Left cardiac atrium (tissue), 4 donors: ENCODE data around the gene PHACTR4. TPM values are rescaled to one million over a fixed set of nuclear protein-coding genes. Genes with fewer than 3 reads are reported as not detected.
A peak's percentile ranks its signal among the peaks of the same experiment; 100 is the strongest.
"Not testable (repeated sequence)": the region's sequence is repeated elsewhere in the genome, so short reads cannot be mapped to it uniquely, and the experiment has no call there.

Experiments
- ATAC-seq, 2 donors: fragments of 200-7000 bp; cut with Tn5 transposase; one replicate each; pipeline ENCODE4 v1.9.1; 2020; ENCODE audit warnings: mild to moderate bottlenecking in 2 of 2, moderate library complexity in 2 of 2
- DNase-seq: peaks from one replicate; pipeline ENCODE4 v3.0.0-alpha.2; 2020
- intact Hi-C, 2 donors: fragments of 100-400 bp; cut with DNase I; formaldehyde crosslinking; loops; one replicate each; pipeline versions ENCODE4 v1.14.1 to v1.15.1; 2022 to 2023
- total RNA-seq, 2 donors: library from RNA; stranded (reverse); fragmentation: NEBNext Ultra II Directional; extraction: Animal tissue kit (Norgen Biotek cat#: 25700); gene quantifications; one replicate each; pipeline ENCODE4 v1.2.1, GENCODE V29; 2021
- donor health status: DM: no; HTN: yes; CAD: no.
- donor health status: DM: no; HTN: yes; CAD: no; lungs with severe emphysema.
- donor health status: DM: yes; HTN: yes; CAD: no.
- donor health status: Dilated cardiomyopathy.

PHACTR4 gene
- total RNA-seq, 2 donors from 2014 or later: 20.8 to 26.2 TPM

- ATAC-seq: no peak
- no peak for DNase-seq
- intact Hi-C loops: no loop called here
Measured at GRCh38 chr1:28510970-28511440, 141.5 kb downstream of the PHACTR4 start.

DNA sequence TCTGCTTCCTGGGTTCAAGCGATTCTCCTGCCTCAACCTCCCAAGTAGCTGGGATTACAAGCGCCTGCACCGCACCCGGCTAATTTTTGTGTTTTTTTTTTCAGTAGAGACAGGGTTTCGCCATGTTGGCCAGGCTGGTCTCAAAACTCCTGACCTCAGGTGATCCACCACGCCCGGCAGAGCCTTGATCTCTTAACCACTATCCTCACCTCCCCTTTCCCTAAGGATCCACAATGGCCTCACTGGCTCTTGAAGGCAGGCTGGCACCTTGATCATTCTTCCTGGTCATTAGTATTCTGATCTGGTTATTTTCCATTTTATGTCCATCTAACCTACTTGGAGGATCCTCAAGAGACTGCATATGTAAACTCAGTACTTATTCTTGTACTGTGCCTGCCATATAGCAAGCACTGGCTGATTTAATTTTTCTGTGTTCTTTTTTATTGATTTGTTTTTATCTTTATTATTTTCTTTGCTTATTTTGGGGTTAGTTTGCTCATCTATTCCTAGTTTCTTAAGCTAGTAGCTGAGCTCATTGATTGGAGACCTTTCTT lies 142.6 kb downstream of the PHACTR4 start:
- ATAC-seq (no peak), DNase-seq (no peak)
- intact Hi-C loops: no loop called here

DNA sequence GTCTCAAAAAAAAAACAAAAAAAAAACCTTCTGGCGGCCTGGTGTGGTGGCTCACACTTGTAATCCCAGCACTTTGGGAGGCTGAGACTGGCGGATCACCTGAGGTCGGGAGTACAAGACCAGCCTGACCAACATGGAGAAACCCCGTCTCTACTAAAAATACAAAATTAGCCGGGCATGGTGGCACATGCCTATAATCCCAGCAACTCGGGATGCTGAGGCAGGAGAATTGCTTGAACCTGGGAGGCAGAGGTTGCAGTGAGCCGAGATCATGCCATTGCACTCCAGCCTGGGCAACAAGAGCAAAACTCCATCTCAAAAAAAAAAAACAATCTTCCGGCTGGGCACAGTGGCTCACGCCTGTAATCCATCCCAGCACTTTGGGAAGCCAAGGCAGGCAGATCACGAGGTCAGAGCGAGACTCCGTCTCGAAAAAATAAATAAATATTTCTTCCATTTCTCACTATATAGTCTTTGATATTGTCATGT lies 144.9 kb downstream of the PHACTR4 start:
- ATAC-seq, DNase-seq, intact Hi-C loops: not testable (repeated sequence)

GRCh38 chr1:28516518-28516956 lies 147.0 kb downstream of the PHACTR4 start:
- DNase-seq (no peak), ATAC-seq (no peak)
- intact Hi-C loops: loop anchor here (5.0 kb wide), 2 partner anchors 86 to 361 kb away; no protein-coding TSS in a partner anchor

- intact Hi-C loops: loop anchor here (5.0 kb wide), 2 partner anchors 85 to 360 kb away; no protein-coding TSS in a partner anchor
- ATAC-seq: peak in 1 of 2 donors; percentile 14
- DNase-seq: no peak
Measured at GRCh38 chr1:28517649-28517999, 148.1 kb downstream of the PHACTR4 start.

DNA sequence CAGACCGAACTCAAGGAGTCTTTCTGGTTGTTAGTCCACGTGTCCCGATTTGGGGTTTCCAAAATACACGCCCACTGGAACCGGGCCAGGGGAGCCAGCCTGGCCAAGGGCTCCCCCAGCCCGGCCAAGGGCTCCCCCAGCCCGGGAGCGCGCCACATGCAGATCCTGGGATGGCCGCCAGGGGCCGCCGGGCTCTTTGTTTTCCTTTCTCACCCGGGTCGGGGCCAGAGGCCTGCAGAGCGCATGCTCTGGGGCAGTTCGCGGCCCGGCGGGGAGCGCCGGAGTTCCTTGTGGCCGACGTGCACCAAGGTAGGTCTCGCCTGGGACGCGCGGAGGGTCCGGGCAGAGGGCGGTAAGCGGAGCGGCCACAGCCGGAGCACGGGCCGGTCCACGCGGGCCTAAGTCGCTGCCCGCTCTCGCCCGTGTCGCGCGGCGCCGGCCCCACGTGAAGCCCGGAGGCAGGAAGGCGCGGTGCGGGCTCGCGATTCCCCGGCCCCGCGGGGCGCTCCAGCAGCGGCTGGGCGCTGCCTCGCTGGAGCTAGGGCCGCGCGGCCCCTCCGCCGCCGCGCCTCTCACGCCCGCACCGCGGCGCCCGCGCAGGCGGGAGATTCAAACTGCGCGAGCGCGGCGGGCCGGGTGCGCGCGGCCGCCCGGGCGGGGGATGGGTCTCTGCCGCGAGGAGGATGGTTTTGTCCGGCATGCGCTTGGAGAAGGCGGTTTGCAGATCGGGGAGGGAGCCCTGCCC lies 148.6 kb downstream of the PHACTR4 start:
- DNase-seq: peak; percentile 94
- peak; percentile 91 to 95 for ATAC-seq
- intact Hi-C loops: loop anchor here (2.0 to 5.0 kb wide), 3 partner anchors 84 to 359 kb away; no protein-coding TSS in a partner anchor

DNA sequence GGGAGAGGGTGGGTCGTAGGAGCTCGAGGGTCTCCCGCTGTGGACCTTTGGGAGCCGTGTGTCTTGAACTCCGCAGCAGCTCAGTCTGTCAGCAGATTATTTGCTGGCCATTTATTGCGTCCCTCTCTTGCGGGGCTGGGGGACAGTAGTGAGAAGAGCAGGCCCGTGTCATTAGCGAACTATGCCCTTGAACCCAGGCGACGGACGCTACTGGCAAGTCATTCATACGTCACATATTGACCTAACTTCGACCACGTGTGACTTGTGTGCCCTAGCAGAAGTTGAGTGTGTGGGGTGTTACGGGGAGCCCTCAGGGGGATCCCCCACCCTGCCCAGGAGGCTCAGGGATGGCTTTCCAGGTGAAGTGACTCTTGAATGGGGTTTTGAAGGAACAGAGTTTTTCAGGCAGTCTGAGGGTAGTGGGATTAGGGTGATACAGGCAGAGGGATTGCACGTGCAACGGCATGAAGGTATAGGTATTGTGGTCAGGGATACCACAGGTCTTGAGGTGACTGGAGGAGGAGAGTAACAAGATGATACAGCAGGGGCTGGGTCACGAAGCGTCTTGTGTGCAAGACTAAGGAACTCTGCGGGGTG lies 149.3 kb downstream of the PHACTR4 start:
- ATAC-seq (no peak), DNase-seq (no peak)
- intact Hi-C loops: loop anchor here (2.0 to 5.0 kb wide), 3 partner anchors 83 to 358 kb away; no protein-coding TSS in a partner anchor

DNA sequence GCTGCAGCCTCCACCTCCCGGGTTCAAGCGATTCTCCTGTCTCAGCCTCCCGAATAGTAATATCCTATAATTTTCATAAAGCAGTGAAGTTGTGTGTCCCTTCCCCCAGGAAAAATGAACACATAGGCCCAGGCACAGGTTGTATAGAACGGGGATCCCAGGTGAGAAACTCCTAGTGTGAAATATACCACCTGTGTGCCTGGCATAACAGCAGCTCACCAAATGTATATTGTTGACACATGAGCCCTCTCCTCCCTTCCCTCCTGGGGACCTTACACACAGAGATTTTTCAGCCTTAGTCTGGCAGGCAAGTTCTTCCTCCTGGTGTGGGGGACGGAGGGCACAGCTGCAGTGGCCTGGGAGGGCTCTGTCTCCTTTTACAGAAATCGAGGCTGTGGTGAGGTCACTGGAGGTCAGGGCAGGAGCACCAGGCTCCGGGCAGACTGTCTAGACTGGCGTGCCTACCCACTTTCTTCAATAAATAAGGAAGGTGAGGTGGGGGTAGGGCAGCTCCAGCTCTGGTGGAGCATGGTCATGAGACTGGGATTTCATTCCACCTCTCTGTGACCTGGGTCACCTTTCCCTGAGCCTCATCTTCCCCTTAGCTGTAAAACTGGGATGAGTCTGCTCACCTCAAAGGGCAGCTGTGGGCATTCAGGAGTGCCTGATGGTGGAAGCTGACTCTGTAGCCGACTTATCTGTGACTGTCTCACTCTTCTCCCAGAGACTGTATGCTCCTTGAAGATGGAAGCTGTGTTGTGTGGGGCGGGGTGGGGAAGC lies 150.6 kb downstream of the PHACTR4 start:
- DNase-seq (no peak), ATAC-seq (no peak)
- intact Hi-C loops: loop anchor here (2.0 to 5.0 kb wide), 3 partner anchors 82 to 357 kb away; no protein-coding TSS in a partner anchor

- DNase-seq, ATAC-seq, intact Hi-C loops: not testable (repeated sequence)
Measured at GRCh38 chr1:28520796-28521195, 151.3 kb downstream of the PHACTR4 start.

DNA sequence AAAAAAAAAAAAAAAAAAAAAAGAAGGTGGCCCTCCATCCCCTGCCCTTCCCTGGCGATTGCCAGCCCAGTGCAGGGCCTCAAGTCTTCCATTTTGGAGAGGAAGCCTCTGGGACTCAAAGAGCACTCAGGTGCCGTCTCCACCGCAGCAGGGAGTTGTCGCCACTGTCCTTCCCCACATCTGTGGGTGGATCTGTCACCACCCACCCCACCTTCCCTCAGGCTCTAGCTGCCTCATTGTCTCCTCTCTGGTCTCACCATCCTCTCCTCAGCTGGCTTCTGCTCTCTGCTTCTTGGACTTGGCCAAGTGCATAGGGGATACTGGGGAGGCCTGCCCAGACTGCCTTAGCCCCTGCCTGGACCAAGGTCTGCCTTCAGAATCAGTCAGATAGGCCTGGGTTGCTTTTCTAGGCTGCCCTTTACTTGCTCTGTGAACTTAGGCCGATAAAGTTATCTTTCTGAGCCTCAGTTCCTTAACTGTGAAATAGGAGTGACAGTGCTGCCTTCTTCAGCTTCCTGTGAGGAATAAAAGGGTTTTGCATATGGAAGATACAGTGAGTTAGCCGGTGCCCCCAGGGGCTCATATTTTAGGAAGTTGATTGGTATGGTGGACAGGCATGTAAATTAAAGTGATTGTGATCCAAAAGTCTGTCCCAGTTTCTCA lies 152.1 kb downstream of the PHACTR4 start:
- intact Hi-C loops: no loop called here
- no peak for ATAC-seq
- no peak for DNase-seq

- intact Hi-C loops, ATAC-seq, DNase-seq: not testable (repeated sequence)
Measured at GRCh38 chr1:28522537-28522936, 153.0 kb downstream of the PHACTR4 start.

GRCh38 chr1:28525002-28525642 lies 155.6 kb downstream of the PHACTR4 start:
- DNase-seq, ATAC-seq, intact Hi-C loops: not testable (repeated sequence)

- DNase-seq (no peak), ATAC-seq (no peak)
- intact Hi-C loops: no loop called here
Measured at GRCh38 chr1:28526886-28527285, 157.3 kb downstream of the PHACTR4 start.

- no peak for DNase-seq
- intact Hi-C loops: no loop called here
- ATAC-seq: no peak
Measured at GRCh38 chr1:28530456-28530855, 160.9 kb downstream of the PHACTR4 start.

GRCh38 chr1:28534671-28535070 lies 165.1 kb downstream of the PHACTR4 start:
- ATAC-seq: no peak
- DNase-seq: no peak
- intact Hi-C loops: no loop called here

DNA sequence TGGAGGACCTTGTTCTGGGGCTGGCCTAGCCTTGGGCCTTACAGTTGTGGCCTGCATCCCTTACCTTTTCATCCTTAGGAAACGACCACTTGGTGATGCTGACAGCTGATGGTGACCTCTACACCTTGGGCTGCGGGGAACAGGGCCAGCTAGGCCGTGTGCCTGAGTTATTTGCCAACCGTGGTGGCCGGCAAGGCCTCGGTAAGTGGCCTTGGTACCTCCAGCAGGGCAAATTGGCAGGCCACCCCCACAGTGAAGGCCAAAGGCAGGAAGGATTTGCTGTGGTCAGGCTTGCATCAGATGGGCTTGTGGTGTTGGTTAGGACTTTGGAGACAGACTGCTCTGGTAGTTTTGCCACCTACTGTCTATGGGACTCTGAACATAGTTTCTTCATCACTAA lies 165.6 kb downstream of the PHACTR4 start:
- DNase-seq (no peak), ATAC-seq (no peak)
- intact Hi-C loops: no loop called here

GRCh38 chr1:28537457-28538199 lies 168.1 kb downstream of the PHACTR4 start:
- peak in 1 of 2 donors; percentile 61 for ATAC-seq
- intact Hi-C loops: no loop called here
- DNase-seq: no peak
